ENCODE measurements around the gene HJV.
"Not testable (repeated sequence)": the region's sequence is repeated elsewhere in the genome, so short reads cannot be mapped to it uniquely, and the experiment has no call there.

- TF ChIP-seq RAD21 (IDR thresholded peaks at IDR 0.05 in 1 of 2, conservative IDR thresholded peaks at IDR 0.05 in 1 of 2; ENCODE audit: low read depth in 2 of 2, low read length in 2 of 2); CHD1 (IDR thresholded peaks at IDR 0.05; ENCODE audit: low read depth, low read length); CTCF (IDR thresholded peaks at IDR 0.05; ENCODE audit: control extremely low read depth in 1 of 3, insufficient read depth in 1 of 3, low read depth in 1 of 3, low read length in 3 of 3); ZNF274 (IDR thresholded peaks at IDR 0.05; ENCODE audit: borderline replicate concordance, extremely low read depth, low read length); POLR2AphosphoS5 (IDR thresholded peaks at IDR 0.05; ENCODE audit: low read depth, low read length); ATF2 (IDR thresholded peaks at IDR 0.05; ENCODE audit: low read length); POLR2A (IDR thresholded peaks at IDR 0.05; ENCODE audit: control extremely low read depth in 1 of 2, low read depth in 2 of 2, low read length in 2 of 2); JUN (IDR thresholded peaks at IDR 0.05; ENCODE audit: low read depth, low read length); EGR1 (IDR thresholded peaks at IDR 0.05; ENCODE audit: borderline replicate concordance, low read depth, low read length); CREB1 (IDR thresholded peaks at IDR 0.05): not testable (repeated sequence)
Measured at GRCh38 chr1:146050652-146050963, 29.1 kb upstream of the HJV start.
